Activated T-cell treated with anti-CD3 and anti-CD28 coated beads, Interleukin-2, amount 50 U/mL, for 24 hours (primary cell): Measurements from ENCODE around the gene DPP6.

Experiments used
- DNase-seq: peaks from one replicate; pipeline ENCODE4 v3.0.0-alpha.2; 2020
- H3K27ac Mint-ChIP-seq: 2 replicates; pipeline ENCODE4 v1.8.0; 2020; ENCODE audit warnings: mild to moderate bottlenecking, mixed read lengths
- H3K27me3 Mint-ChIP-seq: 2 replicates; pipeline ENCODE4 v1.8.0; 2020; ENCODE audit warnings: mixed read lengths
- H3K36me3 Mint-ChIP-seq: 2 replicates; pipeline ENCODE4 v1.8.0; 2020; ENCODE audit warnings: low read depth, mixed read lengths
- H3K4me1 Mint-ChIP-seq: 2 replicates; pipeline ENCODE4 v1.8.0; 2020; ENCODE audit warnings: low read depth, mixed read lengths
- H3K4me3 Mint-ChIP-seq: 2 replicates; pipeline ENCODE4 v1.8.0; 2020; ENCODE audit warnings: mild to moderate bottlenecking, moderate library complexity, mixed read lengths
- H3K9me3 Mint-ChIP-seq: 2 replicates; pipeline ENCODE4 v1.8.0; 2020; ENCODE audit warnings: mixed read lengths

The DPP6 gene

DNA sequence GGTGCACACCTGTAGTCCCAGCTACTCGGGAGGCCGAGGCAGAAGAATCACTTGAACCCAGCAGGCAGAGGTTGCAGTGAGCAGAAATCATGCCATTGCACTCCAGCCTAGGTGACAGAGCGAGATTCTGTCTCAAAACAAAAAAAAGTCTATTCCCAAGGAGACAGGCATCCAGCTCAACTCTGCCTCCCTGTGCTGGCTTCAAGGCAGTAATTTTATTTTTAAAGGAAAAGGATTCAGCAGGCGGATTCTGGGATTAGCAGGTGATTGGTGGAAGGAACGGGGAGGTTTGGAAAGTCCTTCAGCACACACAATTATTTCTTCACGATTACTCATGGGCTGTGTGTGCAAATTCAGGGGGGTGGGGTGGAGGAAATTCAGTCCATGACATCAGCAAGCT, 707.8 kb downstream of the DPP6 start:
- no peaks in the 10 kb centered on the region for H3K36me3 Mint-ChIP-seq
- no peaks in the 10 kb centered on the region for H3K4me1 Mint-ChIP-seq
- H3K27ac Mint-ChIP-seq, result no peak overlapping the region
- no peak for DNase-seq
- H3K27me3 Mint-ChIP-seq, result no peaks in the 10 kb centered on the region
- no peaks in the 10 kb centered on the region for H3K9me3 Mint-ChIP-seq
- H3K4me3 Mint-ChIP-seq, result no peak overlapping the region

DNA sequence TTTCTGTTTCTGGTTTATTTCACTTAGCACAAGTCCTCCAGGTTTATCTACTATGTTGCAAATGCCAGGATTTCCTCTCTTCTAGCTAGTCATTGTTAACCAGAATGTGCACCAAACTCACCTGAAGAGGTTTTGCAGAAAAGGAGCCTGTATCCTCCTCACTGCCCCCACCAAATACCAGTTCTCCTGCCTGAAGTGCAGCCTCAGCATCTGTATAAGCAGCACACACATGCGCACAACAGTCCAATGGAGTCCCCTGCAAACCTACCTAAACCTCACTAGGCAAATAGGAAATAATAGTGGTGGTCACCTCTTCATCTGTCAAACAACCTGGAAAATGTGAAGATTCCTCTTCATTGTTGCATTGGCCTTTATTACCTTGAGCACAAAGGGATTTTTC, 712.9 kb downstream of the DPP6 start:
- Mint-ChIP-seq H3K9me3 (no peaks in the 10 kb centered on the region), H3K27ac (no peak overlapping the region), H3K36me3 (no peaks in the 10 kb centered on the region), H3K27me3 (no peaks in the 10 kb centered on the region), H3K4me1 (no peaks in the 10 kb centered on the region), H3K4me3 (no peak overlapping the region)
- DNase-seq, result no peak

DNA sequence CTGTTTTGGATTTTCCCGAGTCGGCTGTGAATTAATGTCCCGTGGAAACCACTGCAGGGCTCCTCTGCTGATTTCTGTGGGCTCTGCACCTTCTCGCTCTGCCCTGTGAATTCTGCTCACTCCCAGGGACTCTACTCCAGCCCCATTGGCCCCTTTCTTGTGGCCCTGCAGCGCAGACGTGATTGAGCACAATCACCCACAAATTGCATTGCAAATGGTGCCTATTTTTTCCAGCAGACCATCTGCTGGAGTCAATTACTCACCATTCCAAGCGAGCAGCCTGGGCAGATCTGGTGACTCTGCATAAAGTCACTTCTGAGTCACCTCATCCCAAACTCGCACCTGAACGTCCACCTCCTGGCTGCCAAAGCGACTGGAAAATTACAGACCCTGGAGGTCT, 714.9 kb downstream of the DPP6 start:
- no peak for DNase-seq
- no peaks in the 10 kb centered on the region for H3K27me3 Mint-ChIP-seq
- H3K4me3 Mint-ChIP-seq, result no peak overlapping the region
- no peaks in the 10 kb centered on the region for H3K36me3 Mint-ChIP-seq
- no peaks in the 10 kb centered on the region for H3K9me3 Mint-ChIP-seq
- no peak overlapping the region for H3K27ac Mint-ChIP-seq
- no peaks in the 10 kb centered on the region for H3K4me1 Mint-ChIP-seq

DNA sequence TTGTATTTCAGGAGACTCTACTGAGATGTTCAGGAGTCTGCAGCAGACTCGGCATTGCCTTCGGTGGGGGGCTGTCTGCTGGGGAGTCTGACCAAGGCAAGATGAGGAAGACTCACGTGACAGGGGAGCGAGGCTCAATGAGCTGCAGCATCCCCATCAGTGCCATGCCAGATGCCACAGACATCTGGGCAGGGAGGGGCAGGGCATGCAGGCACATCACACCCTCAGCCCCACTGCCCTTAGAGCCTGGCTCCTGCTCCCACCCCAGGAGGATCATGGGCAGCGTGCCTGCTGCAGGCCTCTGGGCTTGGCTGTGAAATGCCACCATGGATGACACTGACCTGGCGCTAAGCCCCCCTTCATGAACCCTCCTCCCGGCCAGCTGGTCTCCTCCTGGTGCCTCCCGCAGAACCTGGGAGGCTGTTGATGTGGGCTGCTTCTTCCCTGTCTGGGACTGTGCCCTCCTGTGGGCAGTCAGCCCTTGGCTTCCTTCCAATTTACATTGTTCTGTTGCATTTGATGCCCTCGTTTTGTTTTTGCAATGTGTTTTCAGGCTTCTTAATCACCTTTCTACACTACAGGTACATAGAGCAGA, 715.7 kb downstream of the DPP6 start:
- Mint-ChIP-seq H3K4me1 (no peaks in the 10 kb centered on the region), H3K36me3 (no peaks in the 10 kb centered on the region), H3K4me3 (no peak overlapping the region), H3K27me3 (no peaks in the 10 kb centered on the region), H3K27ac (no peak overlapping the region), H3K9me3 (no peaks in the 10 kb centered on the region)
- DNase-seq, result no peak

DNA sequence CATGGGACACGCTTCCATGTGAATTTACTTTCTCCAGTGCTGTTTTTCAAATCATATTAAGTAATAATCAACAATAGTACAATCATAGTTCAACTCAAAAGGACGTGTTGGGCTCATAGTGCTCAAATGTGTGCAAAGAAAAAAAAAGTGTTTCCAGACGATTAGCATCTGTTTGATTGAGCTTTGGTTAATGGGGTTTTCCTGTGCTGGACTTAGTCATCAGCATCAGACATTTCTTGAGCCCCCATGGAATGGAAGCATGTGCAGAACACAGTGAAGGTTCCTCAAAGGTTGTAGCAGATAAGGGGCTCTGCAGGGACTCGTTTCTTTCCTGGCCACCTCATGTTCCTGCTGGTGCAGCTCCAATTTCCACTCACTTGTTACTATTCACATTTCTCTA, 716.8 kb downstream of the DPP6 start:
- H3K27me3 Mint-ChIP-seq, result no peaks in the 10 kb centered on the region
- no peak overlapping the region for H3K27ac Mint-ChIP-seq
- H3K9me3 Mint-ChIP-seq, result no peaks in the 10 kb centered on the region
- H3K4me1 Mint-ChIP-seq, result no peaks in the 10 kb centered on the region
- no peaks in the 10 kb centered on the region for H3K36me3 Mint-ChIP-seq
- H3K4me3 Mint-ChIP-seq, result no peak overlapping the region
- no peak for DNase-seq

DNA sequence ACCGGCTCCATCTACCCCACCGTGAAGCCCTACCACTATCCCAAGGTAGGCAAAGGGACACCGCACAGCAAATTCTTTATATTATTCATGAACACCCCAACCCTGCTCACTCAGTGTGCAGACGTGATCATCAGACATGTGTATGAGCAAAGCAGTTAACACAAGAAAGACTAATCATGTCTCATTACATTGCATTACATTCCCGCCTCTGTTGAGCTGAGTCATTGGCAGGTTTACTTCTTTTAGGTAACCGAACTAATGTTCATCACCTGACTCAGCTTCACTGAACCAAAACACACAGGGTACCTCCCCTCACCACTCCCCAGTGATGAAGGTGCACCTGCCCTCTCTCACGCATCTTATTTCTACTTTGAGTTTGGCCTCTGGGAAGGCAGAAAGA, 717.3 kb downstream of the DPP6 start:
- H3K27ac Mint-ChIP-seq, result no peak overlapping the region
- H3K4me3 Mint-ChIP-seq, result no peak overlapping the region
- DNase-seq, result no peak
- H3K4me1 Mint-ChIP-seq, result no peaks in the 10 kb centered on the region
- no peaks in the 10 kb centered on the region for H3K9me3 Mint-ChIP-seq
- H3K36me3 Mint-ChIP-seq, result no peaks in the 10 kb centered on the region
- H3K27me3 Mint-ChIP-seq, result no peaks in the 10 kb centered on the region

DNA sequence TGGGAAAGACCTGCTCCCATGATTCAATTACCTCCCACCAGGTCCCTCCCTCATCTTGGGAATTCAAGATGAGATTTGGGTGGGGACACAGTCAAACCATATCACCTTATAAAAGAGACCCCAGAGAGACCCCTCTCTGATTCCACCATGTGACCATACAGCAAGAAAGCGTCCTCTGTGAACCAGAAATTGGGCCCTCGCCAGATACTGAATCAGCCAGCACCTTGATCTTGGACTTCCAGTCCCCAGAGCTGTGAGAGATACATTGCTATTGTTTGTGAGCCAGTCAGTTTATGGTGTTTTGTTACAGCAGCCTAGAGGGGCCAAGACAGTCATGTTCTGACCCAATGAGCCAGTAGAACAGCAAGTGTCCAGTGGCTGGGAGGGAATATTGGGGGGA, 718.2 kb downstream of the DPP6 start:
- Mint-ChIP-seq H3K4me1 (no peaks in the 10 kb centered on the region), H3K36me3 (no peaks in the 10 kb centered on the region), H3K4me3 (no peak overlapping the region), H3K27ac (no peak overlapping the region), H3K9me3 (no peaks in the 10 kb centered on the region), H3K27me3 (no peaks in the 10 kb centered on the region)
- DNase-seq, result no peak

DNA sequence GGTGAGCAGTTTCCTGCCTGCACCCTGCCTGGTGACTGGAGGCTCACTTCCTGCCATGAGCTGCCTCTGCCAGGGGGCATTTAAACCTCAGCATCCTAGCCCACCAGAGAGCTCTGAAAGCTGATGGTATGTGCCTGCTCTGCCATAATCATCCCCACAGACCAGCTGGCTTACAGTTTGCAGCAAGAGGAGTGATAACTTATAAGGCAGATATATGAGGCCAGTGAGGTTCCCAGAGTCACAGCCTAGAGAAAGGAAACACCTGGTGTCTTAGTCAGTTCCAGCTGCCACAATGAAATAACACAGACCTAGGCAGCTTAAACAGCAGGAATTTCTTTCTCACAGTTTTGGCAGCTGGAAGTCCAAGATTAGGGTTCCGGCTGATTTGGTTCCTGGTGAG, 718.8 kb downstream of the DPP6 start:
- H3K4me3 Mint-ChIP-seq, result no peak overlapping the region
- H3K4me1 Mint-ChIP-seq, result no peaks in the 10 kb centered on the region
- no peaks in the 10 kb centered on the region for H3K9me3 Mint-ChIP-seq
- no peak for DNase-seq
- no peak overlapping the region for H3K27ac Mint-ChIP-seq
- H3K36me3 Mint-ChIP-seq, result no peaks in the 10 kb centered on the region
- no peaks in the 10 kb centered on the region for H3K27me3 Mint-ChIP-seq

DNA sequence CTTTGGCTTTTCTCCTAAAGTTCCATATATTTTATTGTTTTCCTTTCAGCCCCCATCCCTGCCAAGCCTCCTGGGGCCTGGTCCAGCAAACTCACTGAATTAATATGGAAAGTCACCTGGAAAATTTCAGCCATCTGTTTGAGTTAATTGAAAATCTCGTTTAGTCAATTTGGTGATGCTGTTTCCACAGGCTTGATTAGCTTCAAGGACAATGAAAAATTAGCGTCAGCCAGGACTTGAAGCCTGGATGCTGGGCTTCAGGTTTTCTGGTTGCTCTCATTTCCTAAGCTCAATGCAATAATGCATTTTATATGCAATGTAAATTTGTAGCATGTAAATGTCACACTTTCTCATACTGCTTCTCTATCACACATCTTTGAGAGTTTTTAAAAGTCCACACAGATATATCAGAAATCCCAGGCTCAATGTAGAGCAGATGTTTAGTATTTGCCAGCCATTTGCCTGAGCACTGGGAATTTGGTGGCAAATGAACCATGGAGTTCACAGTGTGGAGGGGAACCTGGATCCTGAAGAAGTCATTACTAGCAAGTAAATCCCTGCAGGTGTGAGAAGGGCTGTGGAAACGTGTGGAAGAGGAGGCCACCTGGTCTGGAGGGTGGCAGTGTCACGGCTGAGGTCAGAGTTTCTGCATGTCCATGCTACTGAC, 722.2 kb downstream of the DPP6 start:
- Mint-ChIP-seq H3K27ac (no peak overlapping the region), H3K4me3 (no peak overlapping the region), H3K36me3 (no peaks in the 10 kb centered on the region), H3K9me3 (no peaks in the 10 kb centered on the region), H3K4me1 (peaks cover 8% of the 10 kb centered on the region), H3K27me3 (no peaks in the 10 kb centered on the region)
- DNase-seq, result no peak

DNA sequence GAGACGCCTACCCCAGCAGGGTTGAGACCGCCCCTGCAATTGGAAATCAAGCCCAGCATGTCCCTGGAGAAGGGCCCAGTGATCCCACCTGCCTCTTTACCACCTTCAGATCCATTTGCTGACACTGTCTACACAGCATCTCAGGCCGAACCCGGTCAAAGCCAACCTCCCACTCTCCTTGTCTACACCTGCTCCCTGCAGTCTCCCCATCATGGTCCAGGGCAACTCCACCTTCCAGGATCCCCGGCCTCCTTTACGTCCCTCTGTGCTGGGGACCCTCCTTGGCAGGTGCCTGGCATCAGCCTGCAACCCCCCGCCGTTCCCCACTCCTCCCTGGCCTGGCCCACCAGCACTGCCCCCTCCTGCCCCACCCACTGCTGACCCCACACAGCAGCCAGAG, 723.5 kb downstream of the DPP6 start:
- Mint-ChIP-seq H3K4me3 (no peak overlapping the region), H3K27ac (no peak overlapping the region), H3K9me3 (no peaks in the 10 kb centered on the region), H3K36me3 (no peaks in the 10 kb centered on the region), H3K27me3 (no peaks in the 10 kb centered on the region), H3K4me1 (peaks cover 8% of the 10 kb centered on the region)
- no peak for DNase-seq

DNA sequence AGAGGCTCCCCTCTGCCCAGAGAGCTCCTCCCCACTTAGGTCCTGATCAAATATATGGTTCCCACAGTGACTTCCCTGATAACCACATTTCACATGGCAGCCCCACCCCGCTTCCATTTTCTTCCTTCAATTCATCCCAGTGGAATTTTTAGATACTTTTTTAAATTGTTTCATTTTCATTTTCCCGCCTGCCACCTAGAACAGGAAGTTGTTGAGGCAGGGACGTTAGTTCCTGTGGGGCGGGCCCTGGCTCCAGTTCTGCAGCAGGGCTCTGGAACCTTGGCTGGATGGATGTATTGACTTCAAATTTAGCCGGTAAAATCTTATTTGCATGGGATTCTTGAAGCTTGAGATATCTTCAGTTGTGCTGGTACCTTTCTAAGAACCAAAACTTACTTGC, 724.2 kb downstream of the DPP6 start:
- Mint-ChIP-seq H3K36me3 (no peaks in the 10 kb centered on the region), H3K4me1 (peaks cover 8% of the 10 kb centered on the region), H3K27me3 (no peaks in the 10 kb centered on the region), H3K27ac (no peak overlapping the region), H3K4me3 (no peak overlapping the region), H3K9me3 (no peaks in the 10 kb centered on the region)
- DNase-seq, result no peak

DNA sequence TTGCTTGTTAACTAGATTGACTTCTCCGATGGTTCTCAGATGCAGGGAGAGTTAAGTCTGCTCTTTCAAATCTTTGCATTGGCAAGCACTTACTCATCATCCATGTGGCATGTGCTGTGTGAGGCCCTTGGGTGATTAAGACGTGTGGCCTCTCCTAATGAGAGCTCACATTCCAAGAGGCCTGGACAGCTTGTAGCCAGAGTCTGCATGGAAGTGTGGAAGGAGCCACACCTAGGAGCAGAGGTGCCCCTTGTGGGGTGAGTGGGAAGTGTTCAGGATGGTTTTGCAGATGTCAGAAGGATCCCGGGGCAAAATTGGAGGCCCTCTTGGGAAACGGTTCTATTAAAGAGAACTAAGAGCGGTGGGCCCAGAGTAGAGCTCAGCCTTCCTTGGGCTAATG, 724.8 kb downstream of the DPP6 start:
- H3K27ac Mint-ChIP-seq, result no peak overlapping the region
- peaks cover 8% of the 10 kb centered on the region for H3K4me1 Mint-ChIP-seq
- no peaks in the 10 kb centered on the region for H3K36me3 Mint-ChIP-seq
- DNase-seq, result no peak
- no peaks in the 10 kb centered on the region for H3K9me3 Mint-ChIP-seq
- no peaks in the 10 kb centered on the region for H3K27me3 Mint-ChIP-seq
- H3K4me3 Mint-ChIP-seq, result no peak overlapping the region

DNA sequence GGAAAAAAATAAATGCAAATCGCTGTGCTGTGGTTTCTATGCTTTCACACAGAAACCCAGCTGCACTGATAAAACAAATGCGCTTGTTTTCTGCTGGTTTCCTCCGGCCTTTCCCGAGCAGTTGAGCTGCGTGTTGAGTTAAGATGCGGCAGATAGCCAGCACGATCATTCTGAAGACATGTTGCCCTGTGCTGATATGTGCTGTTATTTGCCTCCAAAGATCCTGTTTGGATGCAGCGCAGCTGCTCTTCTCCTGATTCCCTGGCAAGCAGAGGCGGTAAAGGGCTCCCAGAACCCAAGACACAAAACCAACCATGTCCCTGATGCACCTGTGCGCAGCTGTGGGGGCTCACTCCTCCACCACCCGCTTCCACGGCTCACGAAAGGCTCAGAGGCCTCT, 725.3 kb downstream of the DPP6 start:
- no peaks in the 10 kb centered on the region for H3K36me3 Mint-ChIP-seq
- peaks cover 8% of the 10 kb centered on the region for H3K4me1 Mint-ChIP-seq
- no peak overlapping the region for H3K27ac Mint-ChIP-seq
- H3K27me3 Mint-ChIP-seq, result no peaks in the 10 kb centered on the region
- H3K4me3 Mint-ChIP-seq, result no peak overlapping the region
- no peaks in the 10 kb centered on the region for H3K9me3 Mint-ChIP-seq
- DNase-seq, result no peak

DNA sequence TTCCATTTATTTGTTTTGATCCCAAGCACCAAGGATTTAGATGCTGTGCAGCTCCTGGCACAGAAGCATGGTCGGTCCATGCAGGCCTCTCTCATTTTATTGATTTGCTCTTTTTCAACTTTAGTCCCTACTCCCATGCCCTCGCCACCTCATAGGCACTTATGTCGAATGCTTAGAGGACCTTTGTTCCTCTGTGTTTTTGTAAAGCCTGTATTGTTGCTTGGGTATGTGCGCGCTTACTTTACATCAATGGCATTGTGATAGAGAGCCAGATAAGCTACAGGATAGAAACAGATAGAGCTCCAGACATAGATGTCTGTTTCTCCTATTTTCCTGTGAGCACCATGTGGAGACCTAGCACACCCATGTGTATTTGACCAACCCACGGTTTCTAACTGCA, 725.7 kb downstream of the DPP6 start:
- Mint-ChIP-seq H3K36me3 (no peaks in the 10 kb centered on the region), H3K9me3 (no peaks in the 10 kb centered on the region), H3K4me1 (peaks cover 8% of the 10 kb centered on the region), H3K27me3 (no peaks in the 10 kb centered on the region), H3K27ac (no peak overlapping the region), H3K4me3 (no peak overlapping the region)
- no peak for DNase-seq

DNA sequence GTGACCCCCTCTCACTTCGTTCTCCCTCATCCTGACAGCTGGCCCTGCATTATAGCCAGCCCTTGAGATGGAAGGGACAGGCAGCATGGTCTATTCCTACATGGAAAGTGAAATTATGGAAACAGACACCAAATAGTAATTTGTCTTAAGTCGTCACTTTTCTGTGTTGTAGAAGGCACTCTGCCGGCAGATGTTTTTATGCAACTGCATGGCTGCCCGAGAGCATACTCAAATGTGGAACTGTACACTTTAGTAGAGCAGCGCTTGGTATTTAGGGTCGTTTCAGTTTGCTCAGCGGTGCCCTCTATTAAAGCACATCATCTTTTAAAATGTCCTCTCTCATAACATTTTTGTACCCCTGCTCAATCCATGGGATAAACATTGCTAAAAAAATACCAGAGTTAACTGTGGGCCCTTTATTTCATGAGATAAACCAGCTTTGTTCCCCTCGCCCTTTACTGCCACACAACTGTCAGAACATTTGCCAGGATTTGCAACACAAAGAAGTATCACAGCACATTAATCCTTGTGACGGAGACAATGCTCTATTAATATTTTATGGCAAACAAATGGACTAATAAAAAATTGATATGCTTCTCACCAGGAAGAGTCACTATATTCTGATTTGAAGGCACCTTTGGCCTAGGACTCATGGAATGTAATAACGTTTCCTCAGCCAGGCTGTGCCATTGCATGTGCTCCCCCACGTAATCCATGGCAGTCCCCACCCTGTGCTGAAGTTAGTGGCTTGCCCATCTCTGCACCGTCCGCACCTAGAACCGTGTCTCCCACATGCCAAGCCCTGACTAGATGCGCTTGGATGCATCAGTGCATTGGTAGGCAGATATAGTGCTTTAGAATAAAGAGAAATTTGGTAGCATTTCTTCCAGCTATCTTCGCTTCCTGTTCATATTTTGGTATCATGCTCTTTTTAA, 729.4 kb downstream of the DPP6 start:
- no peaks in the 10 kb centered on the region for H3K36me3 Mint-ChIP-seq

More for the DNA sequence above, 729.4 kb downstream of the DPP6 start:
- no peak overlapping the region for H3K27ac Mint-ChIP-seq
- H3K4me1 Mint-ChIP-seq, result peaks cover 3% of the 10 kb centered on the region
- no peak for DNase-seq
- no peak overlapping the region for H3K4me3 Mint-ChIP-seq
- H3K27me3 Mint-ChIP-seq, result no peaks in the 10 kb centered on the region
- H3K9me3 Mint-ChIP-seq, result peaks cover 8% of the 10 kb centered on the region
